H1 (cell line): ENCODE measurements around the gene STAT3.

Source experiments
- CHD2 ChIP-seq: IDR thresholded peaks from 2 replicates; pipeline ENCODE4 v1.6.1; 2012; ENCODE audit warnings: low read length, improper control_type of control experiment
- EZH2 ChIP-seq: fragments of 200-600 bp; sonication (generic); IDR thresholded peaks from 2 replicates; pipeline ENCODE4 v1.7.1; 2012; ENCODE audit warnings: low read depth, mild to moderate bottlenecking, moderate library complexity, low read length, inconsistent platforms; ENCODE audit not compliant: severe bottlenecking
- POLR2A ChIP-seq, 2 experiments: IDR thresholded peaks; 1 replicate in 1 of 2; 2 replicates in 1 of 2; pipeline ENCODE4 v1.6.1; 2011; ENCODE audit warnings: low read depth in 2 of 2, low read length in 2 of 2, mild to moderate bottlenecking in 2 of 2; ENCODE audit errors: control extremely low read depth in 1 of 2
- TF ChIP-seq, protein P1 (sequence below), 3 experiments: IDR thresholded peaks; 1 replicate in 2 of 3; 2 replicates in 1 of 3; pipeline versions ENCODE4 v1.5.1 to v1.6.1; 2011; ENCODE audit warnings: low read length in 3 of 3, mild to moderate bottlenecking in 3 of 3, inconsistent platforms in 2 of 3, low read depth in 1 of 3, moderate library complexity in 1 of 3; ENCODE audit not compliant: insufficient read depth in 1 of 3; ENCODE audit errors: control extremely low read depth in 1 of 3

DNA sequence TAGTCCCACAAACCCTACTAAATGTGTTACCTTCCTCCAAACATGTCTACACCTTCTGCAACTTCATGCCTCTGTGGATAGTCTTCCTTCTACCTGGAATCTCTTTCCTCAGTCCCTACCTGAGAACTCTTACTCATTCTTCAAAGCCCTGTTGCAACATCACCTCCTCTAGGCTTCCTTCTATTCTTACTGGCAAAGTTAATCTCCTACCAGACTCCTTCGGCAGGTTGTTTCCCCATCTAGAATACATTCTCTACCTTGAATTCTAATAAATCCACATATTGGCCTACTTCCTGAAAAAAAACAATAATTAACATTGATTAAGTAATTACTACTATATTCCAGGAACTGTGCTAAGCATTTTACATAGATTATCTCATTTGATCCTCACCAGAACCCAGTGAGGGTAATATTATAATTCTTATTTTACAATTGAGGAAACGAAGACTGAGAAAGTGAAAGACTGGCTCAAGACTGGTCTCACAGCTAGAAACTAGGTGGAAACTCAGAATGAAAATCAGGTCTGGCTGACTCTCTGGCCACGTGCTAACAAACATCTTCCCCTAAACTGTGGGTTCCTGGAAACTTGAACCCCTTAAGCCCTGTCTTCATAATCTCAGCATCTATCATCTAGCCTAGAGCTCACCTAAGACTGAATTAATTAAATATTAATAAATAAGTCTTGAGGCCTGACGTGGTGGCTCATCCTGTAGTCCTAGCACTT, 4.6 kb upstream of the STAT3 start:
- TF ChIP-seq EZH2 (no peak), POLR2A (IDR thresholded peaks at IDR 0.05; ENCODE audit: control extremely low read depth in 1 of 2, low read depth in 2 of 2, low read length in 2 of 2) (no peak), CHD2 (no peak)
- TF ChIP-seq, protein P1, sequence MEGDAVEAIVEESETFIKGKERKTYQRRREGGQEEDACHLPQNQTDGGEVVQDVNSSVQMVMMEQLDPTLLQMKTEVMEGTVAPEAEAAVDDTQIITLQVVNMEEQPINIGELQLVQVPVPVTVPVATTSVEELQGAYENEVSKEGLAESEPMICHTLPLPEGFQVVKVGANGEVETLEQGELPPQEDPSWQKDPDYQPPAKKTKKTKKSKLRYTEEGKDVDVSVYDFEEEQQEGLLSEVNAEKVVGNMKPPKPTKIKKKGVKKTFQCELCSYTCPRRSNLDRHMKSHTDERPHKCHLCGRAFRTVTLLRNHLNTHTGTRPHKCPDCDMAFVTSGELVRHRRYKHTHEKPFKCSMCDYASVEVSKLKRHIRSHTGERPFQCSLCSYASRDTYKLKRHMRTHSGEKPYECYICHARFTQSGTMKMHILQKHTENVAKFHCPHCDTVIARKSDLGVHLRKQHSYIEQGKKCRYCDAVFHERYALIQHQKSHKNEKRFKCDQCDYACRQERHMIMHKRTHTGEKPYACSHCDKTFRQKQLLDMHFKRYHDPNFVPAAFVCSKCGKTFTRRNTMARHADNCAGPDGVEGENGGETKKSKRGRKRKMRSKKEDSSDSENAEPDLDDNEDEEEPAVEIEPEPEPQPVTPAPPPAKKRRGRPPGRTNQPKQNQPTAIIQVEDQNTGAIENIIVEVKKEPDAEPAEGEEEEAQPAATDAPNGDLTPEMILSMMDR (IDR thresholded peaks at IDR 0.05; ENCODE audit: control extremely low read depth in 1 of 3, insufficient read depth in 1 of 3, low read depth in 1 of 3, low read length in 3 of 3), result no peak
